Upper lobe of left lung (tissue), 6 donors: ENCODE measurements around the gene SLC19A1. TPM values are rescaled to one million over a fixed set of nuclear protein-coding genes. Genes with fewer than 3 reads are reported as not detected.

Experiments
- ATAC-seq, 2 donors: fragments of 200-7000 bp; cut with Tn5 transposase; one replicate each; pipeline ENCODE4 v1.9.1; 2022; ENCODE audit warnings: mild to moderate bottlenecking in 2 of 2, moderate library complexity in 2 of 2; ENCODE audit not compliant: low FRiP score in 2 of 2
- DNase-seq, 2 donors: peaks; one replicate each; pipeline ENCODE4 v3.0.0-alpha.2; 2019 to 2020
- H3K27ac ChIP-seq, 4 donors: fragments of 200-600 bp; sonication (generic); one replicate each; pipeline ENCODE4 v1.5.1; 2016 to 2019
- H3K27me3 ChIP-seq, 4 donors: fragments of 200-600 bp; sonication (generic); one replicate each; pipeline ENCODE4 v1.5.1; 2017 to 2019
- H3K36me3 ChIP-seq, 4 donors: fragments of 200-600 bp; sonication (generic); one replicate each; pipeline ENCODE4 v1.5.1; 2016 to 2019
- H3K4me1 ChIP-seq, 4 donors: fragments of 200-600 bp; sonication (generic); one replicate each; pipeline ENCODE4 v1.5.1; 2018 to 2019
- H3K4me3 ChIP-seq, 4 donors: fragments of 200-600 bp; sonication (generic); one replicate each; pipeline ENCODE4 v1.5.1; 2017 to 2019; ENCODE audit warnings: mild to moderate bottlenecking in 2 of 4, moderate library complexity in 1 of 4
- H3K9me3 ChIP-seq, 4 donors: fragments of 200-600 bp; sonication (generic); one replicate each; pipeline ENCODE4 v1.5.1; 2018 to 2019
- CTCF ChIP-seq, 6 experiments: fragments of 450-650 bp in 4 of 6; fragments of 200-600 bp in 2 of 6; sonication (generic) in 2 of 6; IDR thresholded peaks; one replicate each; pipeline ENCODE4 v1.5.1; 2016 to 2019; ENCODE audit warnings: antibody characterized with exemption in 6 of 6
- EP300 ChIP-seq, 4 donors: sonication (generic); formaldehyde crosslinking; IDR thresholded peaks; one replicate each; pipeline ENCODE4 v1.5.1; 2017; ENCODE audit warnings: antibody characterized with exemption in 4 of 4, control low read depth in 2 of 4
- POLR2A ChIP-seq, 4 donors: fragments of 450-650 bp; IDR thresholded peaks; one replicate each; pipeline ENCODE4 v1.5.1; 2016 to 2017; ENCODE audit warnings: antibody characterized with exemption in 4 of 4, mild to moderate bottlenecking in 2 of 4
- POLR2AphosphoS5 ChIP-seq, 2 donors: sonication (generic); formaldehyde crosslinking; IDR thresholded peaks; one replicate each; pipeline ENCODE4 v1.5.1; 2017; ENCODE audit warnings: antibody characterized with exemption in 2 of 2
- WGBS, 2 donors: methylation state at CpG; one replicate each; pipeline ENCODE4 v1.1.5; 2017 to 2018; 5-methylcytosine and 5-hydroxymethylcytosine counted together
- total RNA-seq, 6 donors: library from RNA; depleted of rRNA in 4 of 6; stranded (reverse); fragments of >200 nt in 4 of 6; gene quantifications; one replicate each; pipeline versions ENCODE4 v1.1.0 to v1.2.1, GENCODE V29; 2016 to 2021
- donor health status: DM: no; HTN: no; CAD: no; lungs with moderate emphysema.
- donor health status: DM: no; HTN: yes; CAD: no; lungs with severe emphysema.

Gene SLC19A1
- total RNA-seq, 6 donors from 2014 or later = 36.4 to 75.6 (median 49.9) TPM

GRCh38 chr21:45545236-45545570 lies 3.0 kb upstream of the SLC19A1 start:
- no peaks in the 10 kb centered on the region for H3K36me3 ChIP-seq
- H3K27me3 ChIP-seq = no peaks in the 10 kb centered on the region
- TF ChIP-seq POLR2AphosphoS5 (IDR thresholded peaks at IDR 0.05) (no peak), EP300 (IDR thresholded peaks at IDR 0.05) (no peak), CTCF (IDR thresholded peaks at IDR 0.05) (no peak), POLR2A (IDR thresholded peaks at IDR 0.05) (no peak)
- peaks cover 14 to 33% (median 22%) of the 10 kb centered on the region in 4 donors for H3K4me1 ChIP-seq
- no peak for DNase-seq
- no peak overlapping the region for H3K27ac ChIP-seq
- H3K4me3 ChIP-seq = no peak overlapping the region
- ATAC-seq = no peak
- WGBS, 2 donors = 89 to 96% methylated on average over 6 of the region's 6 CpGs
- H3K9me3 ChIP-seq = no peaks in the 10 kb centered on the region

GRCh38 chr21:45544449-45545235 lies 2.4 kb upstream of the SLC19A1 start:
- DNase-seq (no peak), ATAC-seq (no peak)
- H3K4me1 ChIP-seq = peaks cover 14 to 27% (median 20%) of the 10 kb centered on the region in 4 donors
- no peak overlapping the region for H3K4me3 ChIP-seq
- H3K9me3 ChIP-seq = no peaks in the 10 kb centered on the region
- no peak for TF ChIP-seq POLR2AphosphoS5 (IDR thresholded peaks at IDR 0.05)
- TF ChIP-seq POLR2A (IDR thresholded peaks at IDR 0.05) = no peak
- no peak for TF ChIP-seq EP300 (IDR thresholded peaks at IDR 0.05)
- TF ChIP-seq CTCF (IDR thresholded peaks at IDR 0.05) = no peak
- no peaks in the 10 kb centered on the region for H3K36me3 ChIP-seq
- no peaks in the 10 kb centered on the region for H3K27me3 ChIP-seq
- no peak overlapping the region for H3K27ac ChIP-seq
- 95 to 97% methylated on average over 6 to 16 of the region's 18 CpGs for WGBS, 2 donors

- WGBS, 2 donors = 70 to 100% methylated on average over 2 to 19 of the region's 23 CpGs
- Histone ChIP-seq H3K27me3 (no peaks in the 10 kb centered on the region), H3K4me1 (peaks cover 14 to 27% (median 20%) of the 10 kb centered on the region in 4 donors), H3K36me3 (no peaks in the 10 kb centered on the region), H3K27ac (peak overlapping the region in 2 of 4 donors; percentile 9 to 90), H3K4me3 (no peak overlapping the region), H3K9me3 (no peaks in the 10 kb centered on the region)
- TF ChIP-seq EP300 (IDR thresholded peaks at IDR 0.05) = no peak
- TF ChIP-seq CTCF (IDR thresholded peaks at IDR 0.05) = no peak
- no peak for TF ChIP-seq POLR2A (IDR thresholded peaks at IDR 0.05)
- TF ChIP-seq POLR2AphosphoS5 (IDR thresholded peaks at IDR 0.05) = no peak
- DNase-seq (peak; percentile 20 to 82), ATAC-seq (no peak)
Observed at GRCh38 chr21:45543710-45544448, 1.6 kb upstream of the SLC19A1 start.

GRCh38 chr21:45543371-45543709 lies 1.1 kb upstream of the SLC19A1 start:
- no peaks in the 10 kb centered on the region for H3K27me3 ChIP-seq
- H3K27ac ChIP-seq = peak overlapping the region in 2 of 4 donors; percentile 9 to 90
- WGBS, 2 donors = 68 to 90% methylated on average over 10 to 11 of the region's 11 CpGs
- DNase-seq = peak; percentile 20 to 60
- H3K4me3 ChIP-seq = peak overlapping the region in 1 of 4 donors; percentile 85
- no peak for TF ChIP-seq CTCF (IDR thresholded peaks at IDR 0.05)
- no peak for TF ChIP-seq EP300 (IDR thresholded peaks at IDR 0.05)
- no peak for TF ChIP-seq POLR2A (IDR thresholded peaks at IDR 0.05)
- no peak for TF ChIP-seq POLR2AphosphoS5 (IDR thresholded peaks at IDR 0.05)
- no peaks in the 10 kb centered on the region for H3K9me3 ChIP-seq
- H3K4me1 ChIP-seq = peaks cover 14 to 27% (median 20%) of the 10 kb centered on the region in 4 donors
- no peaks in the 10 kb centered on the region for H3K36me3 ChIP-seq
- ATAC-seq = no peak
